ENCODE measurements around the gene INSM1.

DNA sequence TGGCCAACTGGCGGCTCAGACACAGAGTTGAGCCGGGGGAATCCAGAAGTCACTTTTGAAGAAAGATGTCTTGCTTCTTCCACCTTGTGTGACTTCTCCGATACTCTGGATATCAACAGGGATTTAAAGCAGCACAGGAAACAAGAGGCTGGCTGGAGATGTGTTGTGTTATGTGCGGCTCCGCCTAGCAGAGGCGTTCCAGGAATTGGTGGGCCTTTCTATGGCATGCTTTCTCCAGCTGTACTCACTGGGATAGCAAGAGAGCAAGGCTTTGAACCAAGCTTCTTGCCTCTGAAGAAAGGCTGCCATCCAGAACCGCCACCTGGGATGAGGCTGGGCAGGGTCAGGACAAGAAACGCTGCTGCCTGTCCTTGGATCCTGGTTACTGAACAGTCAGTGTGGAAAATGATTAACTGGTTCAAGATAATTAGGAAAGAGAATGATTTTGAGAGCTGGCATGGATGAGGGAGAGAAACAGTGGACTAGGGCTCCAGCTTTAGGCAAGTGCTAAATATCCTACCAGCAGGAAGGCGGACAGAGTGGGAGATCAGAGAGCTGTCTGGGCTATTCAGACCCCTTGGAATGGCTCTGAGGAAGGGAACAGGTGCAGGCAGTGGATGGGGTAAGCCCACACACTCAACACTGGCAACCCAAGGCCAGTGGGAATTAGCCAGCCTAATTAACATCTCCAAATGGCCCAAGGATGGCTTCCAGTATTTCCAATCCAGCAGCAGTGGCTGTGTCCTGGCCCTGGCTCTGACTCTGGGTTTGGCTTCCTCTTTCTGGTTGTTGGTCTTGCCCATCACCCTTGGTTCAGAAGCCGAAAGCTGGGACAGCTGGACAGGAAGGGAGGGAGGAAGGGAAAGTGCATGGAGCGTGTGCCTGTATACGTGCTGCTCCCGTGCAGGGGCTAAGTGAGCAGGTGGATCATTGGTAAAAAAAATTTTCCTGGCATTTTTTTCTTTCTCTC, 31.9 kb downstream of the INSM1 start:
- TF ChIP-seq EZH2 (IDR thresholded peaks at IDR 0.05; ENCODE audit: borderline replicate concordance, low read depth, low read length, poor library complexity, severe bottlenecking) (no peak), CTCF (conservative IDR thresholded peaks at IDR 0.05; ENCODE audit: low read depth, low read length) (no peak)
